Endodermal cell (in vitro differentiated cells): ENCODE measurements around the gene GJB3. TPM values are rescaled to one million over a fixed set of nuclear protein-coding genes. Genes with fewer than 3 reads are reported as not detected.

Experiments used
- DNase-seq: peaks from one replicate; pipeline ENCODE4 v3.0.0-alpha.2; 2017
- H3K27ac ChIP-seq: 2 replicates; pipeline ENCODE4 v1.5.1; 2013; ENCODE audit warnings: mild to moderate bottlenecking, low read depth, low read length, moderate library complexity
- H3K27me3 ChIP-seq: 2 replicates; pipeline ENCODE4 v1.6.1; 2013; ENCODE audit warnings: mild to moderate bottlenecking, low read length, moderate library complexity; ENCODE audit not compliant: insufficient read depth, control insufficient read depth, poor library complexity, severe bottlenecking
- H3K36me3 ChIP-seq: 2 replicates; pipeline ENCODE4 v1.7.0; 2013; ENCODE audit warnings: mild to moderate bottlenecking, low read length, moderate library complexity; ENCODE audit not compliant: control insufficient read depth, insufficient read depth
- H3K4me1 ChIP-seq: one replicate; pipeline ENCODE4 v1.7.0; 2013; ENCODE audit warnings: low read length; ENCODE audit not compliant: control insufficient read depth, insufficient read depth
- H3K4me3 ChIP-seq: 2 replicates; pipeline ENCODE4 v1.5.1; 2013; ENCODE audit warnings: mild to moderate bottlenecking, low read length, moderate library complexity
- H3K9ac ChIP-seq: 2 replicates; pipeline ENCODE4 v1.6.1; 2013; ENCODE audit warnings: mild to moderate bottlenecking, low read length, moderate library complexity; ENCODE audit not compliant: poor library complexity, severe bottlenecking; ENCODE audit errors: extremely low read depth
- H3K9me3 ChIP-seq: 2 replicates; pipeline ENCODE4 v1.6.1; 2013; ENCODE audit warnings: mild to moderate bottlenecking, low read length, moderate library complexity; ENCODE audit not compliant: control insufficient read depth
- H3K27ac Mint-ChIP-seq: 2 replicates; pipeline ENCODE4 v1.8.0; 2020; ENCODE audit warnings: mixed read lengths
- H3K27me3 Mint-ChIP-seq: 2 replicates; pipeline ENCODE4 v1.8.0; 2021; ENCODE audit warnings: mild to moderate bottlenecking, mixed read lengths; ENCODE audit not compliant: insufficient read depth
- H3K36me3 Mint-ChIP-seq: 2 replicates; pipeline ENCODE4 v1.8.0; 2020; ENCODE audit warnings: low read depth, mixed read lengths
- H3K4me1 Mint-ChIP-seq: 2 replicates; pipeline ENCODE4 v1.8.0; 2020; ENCODE audit warnings: mixed read lengths
- H3K4me3 Mint-ChIP-seq: 2 replicates; pipeline ENCODE4 v1.8.0; 2020; ENCODE audit warnings: mild to moderate bottlenecking, moderate library complexity, mixed read lengths
- H3K9me3 Mint-ChIP-seq: 2 replicates; pipeline ENCODE4 v1.8.0; 2020; ENCODE audit warnings: mild to moderate bottlenecking, mixed read lengths
- CTCF ChIP-seq: fragments of 200-600 bp; sonication (generic); conservative IDR thresholded peaks from 2 replicates; pipeline ENCODE4 v1.5.0; 2021; ENCODE audit warnings: antibody characterized with exemption, mild to moderate bottlenecking
- WGBS, 2 experiments: methylation state at CpG; one replicate each; pipeline versions ENCODE4 v1.1.5 to v1.1.7; 2013; ENCODE audit warnings: missing lambda C conversion rate in 2 of 2, mixed read lengths in 1 of 2; ENCODE audit not compliant: insufficient coverage in 1 of 2, insufficient read length in 1 of 2; 5-methylcytosine and 5-hydroxymethylcytosine counted together
- total RNA-seq, 2 donors: library from RNA; stranded (reverse); fragmentation: NEBNext Ultra II Directional in 1 of 2; extraction: Animal tissue kit (Norgen Biotek cat#: 25700) in 1 of 2; gene quantifications; 2 replicates in 1 of 2; 3 replicates in 1 of 2; pipeline ENCODE4 v1.2.1, GENCODE V29; 2021

The GJB3 gene
- total RNA-seq, 2 donors from 2014 or later, result 0.38 to 2.9 TPM

- Histone ChIP-seq H3K36me3 (no peaks in the 10 kb centered on the region), H3K4me3 (no peak overlapping the region), H3K9me3 (no peaks in the 10 kb centered on the region), H3K9ac (no peak overlapping the region), H3K4me1 (peaks cover 24% of the 10 kb centered on the region), H3K27ac (no peak overlapping the region), H3K27me3 (no peaks in the 10 kb centered on the region)
- no peaks in the 10 kb centered on the region for H3K9me3 Mint-ChIP-seq
- H3K36me3 Mint-ChIP-seq, result no peaks in the 10 kb centered on the region
- no peak overlapping the region for H3K4me3 Mint-ChIP-seq
- no peak for TF ChIP-seq CTCF
- H3K27me3 Mint-ChIP-seq, result peaks cover 2% of the 10 kb centered on the region
- H3K4me1 Mint-ChIP-seq, result peaks cover 40% of the 10 kb centered on the region
- WGBS, 2 experiments, result 74 to 78% methylated on average over 3 of the region's 3 CpGs
- DNase-seq, result peak; percentile 62
- H3K27ac Mint-ChIP-seq, result peak overlapping the region; percentile 85
These were observed 41.4 kb upstream of the GJB3 start for GRCh38 chr1:34739613-34740012.

GRCh38 chr1:34740161-34740868 lies 40.7 kb upstream of the GJB3 start:
- H3K9ac ChIP-seq, result no peak overlapping the region
- H3K4me1 ChIP-seq, result peaks cover 24% of the 10 kb centered on the region
- H3K27ac ChIP-seq, result peak overlapping the region; percentile 72
- DNase-seq, result peak; percentile 87
- peak; percentile 52 for TF ChIP-seq CTCF
- peaks cover 2% of the 10 kb centered on the region for H3K27me3 Mint-ChIP-seq
- 44 to 65% methylated on average over 11 to 18 of the region's 18 CpGs for WGBS, 2 experiments
- peak overlapping the region; percentile 86 for H3K27ac Mint-ChIP-seq
- H3K4me1 Mint-ChIP-seq, result peaks cover 40% of the 10 kb centered on the region
- no peaks in the 10 kb centered on the region for H3K9me3 ChIP-seq
- no peaks in the 10 kb centered on the region for H3K36me3 ChIP-seq
- no peaks in the 10 kb centered on the region for H3K9me3 Mint-ChIP-seq
- no peak overlapping the region for H3K4me3 ChIP-seq
- H3K36me3 Mint-ChIP-seq, result no peaks in the 10 kb centered on the region
- H3K4me3 Mint-ChIP-seq, result peak overlapping the region; percentile 35
- H3K27me3 ChIP-seq, result no peaks in the 10 kb centered on the region

GRCh38 chr1:34742667-34743270 lies 38.2 kb upstream of the GJB3 start:
- H3K4me3 ChIP-seq, result peak overlapping the region; percentile 37
- peak overlapping the region; percentile 80 for H3K27ac Mint-ChIP-seq
- H3K4me1 Mint-ChIP-seq, result peaks cover 45% of the 10 kb centered on the region

More at GRCh38 chr1:34742667-34743270, 38.2 kb upstream of the GJB3 start:
- WGBS, 2 experiments, result 7 to 14% methylated on average over 15 to 16 of the region's 16 CpGs
- Histone ChIP-seq H3K27me3 (no peaks in the 10 kb centered on the region), H3K36me3 (no peaks in the 10 kb centered on the region), H3K4me1 (peaks cover 24% of the 10 kb centered on the region), H3K9me3 (no peaks in the 10 kb centered on the region), H3K9ac (no peak overlapping the region), H3K27ac (no peak overlapping the region)
- TF ChIP-seq CTCF, result peak; percentile 100
- Mint-ChIP-seq H3K9me3 (no peaks in the 10 kb centered on the region), H3K36me3 (no peaks in the 10 kb centered on the region), H3K27me3 (peaks cover 2% of the 10 kb centered on the region), H3K4me3 (peak overlapping the region; percentile 36)
- DNase-seq, result peak; percentile 98
